Stimulated activated CD8-positive, alpha-beta memory T cell treated with anti-CD3 and anti-CD28 coated beads, Interleukin-15, amount 100 ng/mL, for 48 hours (primary cell): ENCODE data around the gene TTL.
A peak's percentile ranks its signal among the peaks of the same experiment; 100 is the strongest.
"Not testable (repeated sequence)": the region's sequence is repeated elsewhere in the genome, so short reads cannot be mapped to it uniquely, and the experiment has no call there.

Source experiments
- DNase-seq, 2 donors: peaks; one replicate each; pipeline ENCODE4 v3.0.0-alpha.2; 2020; ENCODE audit warnings: low read depth in 2 of 2

The TTL gene

DNA sequence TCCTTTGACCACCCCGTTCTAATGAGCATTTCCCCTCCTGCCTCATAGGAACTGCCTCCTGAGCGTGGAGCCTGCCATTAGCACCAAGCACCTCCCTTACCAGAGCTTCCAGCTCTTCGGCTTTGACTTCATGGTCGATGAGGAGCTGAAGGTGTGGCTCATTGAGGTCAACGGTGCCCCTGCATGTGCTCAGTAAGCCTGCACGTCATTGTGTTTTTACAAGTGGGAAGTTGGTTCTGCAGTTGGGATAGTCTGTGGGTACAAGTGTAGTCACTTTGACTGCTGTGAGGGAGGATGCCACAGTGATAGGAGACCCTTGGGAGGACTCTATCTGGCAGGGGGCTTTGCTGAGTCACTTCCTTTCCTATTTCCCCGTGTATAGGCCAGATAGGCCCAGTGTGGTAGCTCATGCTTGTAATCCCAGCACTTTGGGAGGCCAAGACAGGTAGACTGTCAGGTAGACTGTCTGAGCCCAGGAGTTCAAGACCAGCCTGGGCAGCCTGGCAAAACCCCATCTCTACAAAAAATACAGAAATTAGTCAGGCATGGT is 38.4 kb downstream of the TTL start:
- DNase-seq, result no peak

DNA sequence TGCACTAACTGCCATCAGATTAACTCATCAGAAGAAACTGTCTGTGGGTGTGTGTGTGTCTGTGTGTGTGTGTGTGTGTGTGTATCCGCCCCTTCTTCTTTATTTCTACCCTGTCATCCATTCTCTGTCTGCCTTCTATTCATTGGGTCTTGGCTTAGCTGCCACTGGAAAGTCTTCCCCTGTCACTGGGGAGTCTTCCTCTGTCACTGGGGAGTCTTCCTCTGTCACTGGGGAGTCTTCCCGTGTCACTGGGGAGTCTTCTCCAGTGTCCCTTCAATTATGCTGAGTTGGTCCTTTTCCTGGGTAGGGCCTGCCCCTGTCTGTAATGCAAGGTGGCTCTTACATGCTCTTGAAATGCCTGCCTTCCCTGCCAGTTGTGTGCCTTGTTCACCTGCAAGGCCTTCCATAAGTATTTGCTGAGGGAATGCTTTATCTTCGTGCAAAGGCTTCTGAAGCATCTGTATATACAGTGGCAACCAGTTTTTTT is 41.4 kb downstream of the TTL start:
- no peak for DNase-seq

DNA sequence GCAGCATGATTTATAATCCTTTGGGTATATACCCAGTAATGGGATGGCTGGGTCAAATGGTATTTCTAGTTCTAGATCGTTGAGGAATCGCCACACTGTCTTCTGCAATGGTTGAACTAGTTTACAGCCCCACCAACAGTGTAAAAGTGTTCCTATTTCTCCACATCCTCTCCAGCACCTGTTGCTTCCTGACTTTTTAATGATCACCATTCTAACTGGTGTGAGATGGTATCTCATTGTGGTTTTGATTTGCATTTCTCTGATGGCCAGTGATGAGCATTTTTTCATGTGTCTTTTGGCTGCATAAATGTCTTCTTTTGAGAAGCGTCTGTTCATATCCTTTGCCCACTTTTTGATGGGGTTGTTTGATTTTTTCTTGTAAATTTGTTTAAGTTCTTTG is 42.3 kb downstream of the TTL start:
- DNase-seq, result not testable (repeated sequence)

DNA sequence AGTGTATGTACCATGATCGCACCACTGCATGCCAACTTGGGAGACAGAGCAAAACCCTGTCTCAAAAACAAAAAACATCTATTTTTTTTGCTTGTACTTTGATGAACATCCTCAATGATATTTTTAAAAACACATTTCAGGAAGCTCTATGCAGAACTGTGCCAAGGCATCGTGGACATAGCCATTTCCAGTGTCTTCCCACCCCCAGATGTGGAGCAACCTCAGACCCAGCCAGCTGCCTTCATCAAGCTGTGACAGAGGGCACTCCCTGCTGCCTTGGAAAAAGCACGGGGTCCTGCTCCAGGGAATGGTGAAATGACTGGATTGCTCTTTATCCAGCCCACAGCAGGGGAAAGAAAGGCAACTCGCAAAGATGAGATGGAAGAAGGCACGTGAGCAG is 46.6 kb downstream of the TTL start:
- DNase-seq, result no peak

DNA sequence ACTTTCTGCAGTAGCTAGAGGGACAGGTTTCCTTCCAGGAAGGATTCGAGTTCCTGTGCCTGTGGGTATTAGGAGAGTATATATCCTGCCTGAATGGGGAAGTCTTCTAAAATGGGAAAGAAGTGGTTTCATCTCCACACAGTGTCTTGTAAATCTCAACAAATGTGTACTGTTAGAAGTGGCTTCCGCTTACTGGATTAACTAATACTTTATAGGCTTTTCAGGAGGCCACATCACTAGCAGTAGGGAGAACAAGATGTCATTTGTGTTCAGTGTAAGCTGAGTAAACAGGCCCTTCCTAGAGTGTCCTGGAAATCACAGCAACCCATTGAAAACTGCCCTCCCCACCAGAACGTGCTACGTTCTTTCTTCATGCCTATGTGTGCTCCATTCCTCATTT is 47.8 kb downstream of the TTL start:
- no peak for DNase-seq

DNA sequence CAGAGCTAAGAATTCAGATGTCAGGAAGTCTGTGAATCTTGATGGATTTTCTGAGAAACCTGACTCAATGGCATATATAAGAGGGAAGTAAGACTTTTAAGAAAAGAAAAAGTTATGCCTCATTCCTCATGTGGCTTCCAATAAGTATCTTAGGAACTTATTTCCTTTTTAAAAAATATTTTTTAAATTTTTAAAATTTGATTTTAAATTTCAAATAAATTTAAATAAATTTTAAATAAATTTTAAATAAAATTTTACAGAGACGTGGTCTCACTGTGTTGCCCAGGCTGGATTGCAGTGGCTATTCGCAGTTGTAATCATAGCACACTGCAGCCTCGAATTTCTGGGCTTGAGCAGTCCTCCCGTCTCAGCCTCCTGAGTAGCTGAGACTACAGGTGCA is 48.8 kb downstream of the TTL start:
- DNase-seq, result no peak

DNA sequence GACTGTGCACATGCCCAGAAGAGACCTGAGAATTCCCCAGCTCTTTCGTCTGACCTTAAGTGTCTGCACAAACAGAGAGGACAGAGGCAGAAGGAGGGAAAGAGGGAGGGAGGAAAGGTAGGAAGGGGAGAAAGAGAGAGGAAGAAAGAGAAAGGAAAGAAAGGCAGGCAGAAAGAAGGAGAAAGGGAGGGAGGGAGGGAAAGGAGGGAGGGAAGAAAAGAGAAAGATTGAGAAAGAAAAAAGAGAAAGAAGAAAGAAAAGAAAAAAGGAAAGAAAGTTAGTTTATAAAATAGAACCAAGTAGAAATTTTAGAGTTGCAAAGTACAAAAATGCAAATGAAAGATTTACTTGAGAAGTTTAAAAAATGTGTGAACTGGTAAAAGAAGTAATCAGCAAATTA is 52.9 kb downstream of the TTL start:
- no peak for DNase-seq

DNA sequence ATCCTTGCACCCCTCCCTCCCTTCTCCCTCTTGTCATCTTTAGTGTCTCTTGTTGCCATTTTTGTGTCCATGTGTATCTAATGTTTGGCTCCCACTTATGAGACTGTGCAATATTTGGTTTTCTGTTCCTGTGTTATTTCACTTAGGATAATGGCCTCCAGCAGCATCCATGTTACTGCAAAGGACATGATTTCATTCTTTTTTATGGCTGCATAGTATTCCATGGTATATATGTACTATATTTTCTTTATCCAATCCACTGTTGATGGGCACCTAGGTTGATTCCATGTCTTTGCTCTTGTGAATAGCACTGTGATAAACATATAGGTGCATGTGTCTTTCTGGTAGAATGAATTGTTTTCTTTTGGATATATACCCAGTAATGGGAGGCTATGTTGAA is 54.7 kb downstream of the TTL start:
- not testable (repeated sequence) for DNase-seq

DNA sequence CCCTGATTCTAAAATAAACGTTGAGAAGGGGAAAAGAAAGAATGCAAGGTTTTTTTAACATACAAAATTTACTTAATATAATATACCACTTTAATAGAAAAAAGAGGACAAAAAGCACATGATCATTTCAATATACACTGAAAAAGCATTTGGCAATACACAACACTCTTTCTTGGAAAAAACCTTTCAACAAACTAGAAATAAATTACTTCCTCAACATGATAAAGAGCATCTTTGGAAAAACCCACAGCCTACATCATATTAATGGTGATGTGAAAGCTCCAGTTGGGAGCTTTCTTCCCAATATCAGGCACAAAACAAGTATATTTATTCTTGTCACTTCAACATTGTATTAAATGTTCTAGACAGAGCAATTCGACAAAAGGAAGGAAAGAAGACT is 57.4 kb downstream of the TTL start:
- no peak for DNase-seq

DNA sequence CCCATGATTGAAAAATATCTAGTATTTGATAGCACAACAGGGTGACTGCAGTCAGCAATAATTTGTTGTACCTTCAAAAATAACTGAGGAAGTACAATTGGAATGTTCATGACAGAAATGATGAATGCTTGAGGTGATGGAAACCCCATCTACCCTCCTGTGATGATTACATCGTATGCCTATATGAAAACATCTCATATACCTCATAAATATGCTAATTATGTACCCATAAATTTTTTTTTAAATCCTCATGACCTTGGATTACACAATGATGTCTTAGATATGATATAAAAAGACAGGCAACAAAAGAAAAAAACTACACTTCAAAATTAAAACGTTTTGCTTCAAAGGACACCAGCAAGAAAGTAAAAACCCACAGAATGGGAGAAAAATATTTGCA is 59.0 kb downstream of the TTL start:
- DNase-seq, result no peak

DNA sequence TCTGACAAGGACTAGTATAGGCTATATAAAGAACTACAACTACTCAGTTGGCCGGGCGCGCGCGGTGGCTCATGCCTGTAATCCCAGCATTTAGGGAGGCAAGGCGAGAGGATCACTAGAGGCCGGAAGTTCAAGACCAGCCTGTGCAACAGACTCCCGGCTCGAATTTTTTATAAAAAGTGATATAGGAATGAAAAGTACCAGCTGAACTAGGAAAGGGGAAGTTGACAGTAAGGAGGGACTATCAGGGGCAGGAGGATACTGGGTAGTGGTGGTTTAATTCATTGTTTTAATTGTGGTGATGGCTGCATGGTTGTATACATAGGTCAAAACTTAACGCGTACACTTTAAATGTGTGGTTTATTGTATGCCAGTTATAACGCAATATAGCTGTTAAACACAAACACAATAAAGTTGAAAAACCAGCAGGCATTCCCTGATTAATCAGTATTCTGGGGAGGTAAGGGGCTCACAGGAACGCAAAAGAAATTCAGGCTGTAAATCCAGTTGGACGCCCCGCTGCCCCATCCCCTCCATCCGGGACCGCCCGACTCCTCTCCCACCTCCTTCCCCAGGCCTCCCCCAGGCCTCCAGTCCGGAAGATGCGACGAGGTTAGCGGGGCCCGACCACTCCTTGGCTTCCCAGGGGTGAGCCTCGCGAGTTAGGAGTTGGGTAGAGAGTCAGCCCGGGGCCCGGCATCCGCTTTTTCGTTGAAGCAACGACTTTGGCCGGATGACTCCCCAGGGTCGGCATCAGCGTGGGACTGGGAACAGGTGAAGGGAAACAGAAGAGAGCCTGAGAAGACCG is 59.6 kb downstream of the TTL start:
- peak; percentile 54 to 60 for DNase-seq

DNA sequence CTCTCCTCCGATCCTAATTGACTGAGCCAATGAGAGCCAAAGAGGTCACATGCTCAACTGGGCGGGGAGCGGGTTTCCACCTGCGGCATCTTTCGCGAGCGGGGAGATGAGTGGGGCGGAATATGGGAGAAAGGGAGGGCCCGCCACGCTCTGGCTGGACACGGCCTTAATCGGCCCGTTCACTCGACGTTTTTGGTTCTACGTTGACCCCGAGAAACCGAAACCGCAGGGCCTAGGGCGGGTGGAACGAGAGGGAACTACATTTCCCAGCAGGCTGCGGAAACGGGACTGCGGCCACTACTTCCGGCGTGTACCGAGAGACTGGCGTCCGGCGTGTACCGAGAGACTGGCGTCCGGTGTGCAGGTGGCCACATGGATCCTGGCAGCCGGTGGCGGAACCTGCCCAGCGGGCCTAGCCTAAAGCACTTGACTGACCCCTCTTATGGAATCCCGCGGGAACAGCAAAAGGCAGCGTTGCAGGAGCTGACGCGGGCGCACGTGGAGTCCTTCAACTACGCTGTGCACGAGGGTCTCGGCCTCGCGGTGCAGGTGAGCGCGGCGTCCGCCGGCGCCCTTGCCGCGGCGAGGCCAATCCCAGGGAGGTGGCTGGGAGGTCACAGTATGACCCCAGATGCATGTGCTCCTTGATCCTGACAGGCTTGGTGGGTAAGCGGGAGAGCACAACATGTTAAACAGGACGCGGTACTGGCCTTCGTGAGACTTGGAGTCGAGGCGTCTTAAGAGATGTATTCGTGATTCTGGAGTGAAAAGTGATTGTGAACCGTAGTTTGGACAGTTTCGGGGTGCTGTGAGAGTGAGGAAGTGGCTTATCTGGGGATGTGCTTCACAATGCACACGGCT is 60.4 kb downstream of the TTL start, which contains the start of gene POLR1B:
Gene POLR1B (plus strand): TSS at position 343 of the 861 bp plus-strand sequence. CDS start 30 bp downstream, at position 373.
- peak; percentile 69 for DNase-seq

DNA sequence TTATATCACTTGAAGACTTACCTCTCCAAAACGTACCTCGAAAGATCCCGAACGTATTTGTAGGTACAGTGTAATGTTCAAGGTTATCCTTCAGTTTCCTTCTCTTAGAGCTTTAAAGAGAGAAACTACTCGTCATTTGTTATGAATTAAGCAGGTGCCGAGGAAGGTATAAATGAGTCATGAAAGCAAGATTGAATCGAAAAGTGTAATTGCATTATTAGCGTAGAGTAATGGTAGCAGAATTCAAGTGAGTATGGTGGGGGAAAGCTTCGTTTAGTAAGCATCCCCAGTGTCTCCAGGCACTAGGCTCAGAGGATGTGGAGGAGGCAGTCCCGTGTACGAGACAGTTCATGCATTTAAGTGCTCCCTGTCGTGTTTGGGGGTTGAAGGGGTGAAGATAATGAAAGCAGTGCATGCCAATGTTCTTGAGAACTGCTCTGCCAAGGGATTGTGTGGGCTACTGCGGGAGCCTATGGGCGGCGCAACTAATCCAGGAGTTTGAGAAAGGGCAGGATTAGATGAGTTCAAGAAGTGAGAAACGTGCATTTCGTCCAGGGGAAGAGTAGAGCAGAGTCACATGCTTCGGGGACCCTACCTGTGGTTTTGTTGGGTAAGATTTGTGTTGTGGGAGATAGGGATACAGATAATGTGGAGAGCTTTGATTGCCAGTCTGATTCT is 61.2 kb downstream of the TTL start:
- DNase-seq, result no peak

DNA sequence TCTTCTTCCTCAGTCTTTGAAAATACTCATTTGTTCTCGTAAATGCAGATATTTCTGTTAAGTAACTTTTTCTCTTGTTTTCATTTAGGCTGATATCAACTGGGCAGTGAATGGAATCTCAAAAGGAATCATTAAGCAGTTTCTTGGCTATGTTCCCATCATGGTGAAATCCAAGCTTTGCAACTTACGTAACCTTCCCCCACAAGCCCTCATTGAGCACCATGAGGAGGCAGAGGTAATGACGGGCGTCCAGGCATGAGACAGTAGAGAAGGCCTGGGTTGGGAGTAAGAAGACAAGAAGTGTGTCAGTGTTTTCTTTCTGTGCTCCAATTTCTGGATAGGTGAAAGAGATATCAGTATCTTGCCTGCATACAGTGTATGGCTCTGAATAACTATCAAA is 65.4 kb downstream of the TTL start:
- no peak for DNase-seq

DNA sequence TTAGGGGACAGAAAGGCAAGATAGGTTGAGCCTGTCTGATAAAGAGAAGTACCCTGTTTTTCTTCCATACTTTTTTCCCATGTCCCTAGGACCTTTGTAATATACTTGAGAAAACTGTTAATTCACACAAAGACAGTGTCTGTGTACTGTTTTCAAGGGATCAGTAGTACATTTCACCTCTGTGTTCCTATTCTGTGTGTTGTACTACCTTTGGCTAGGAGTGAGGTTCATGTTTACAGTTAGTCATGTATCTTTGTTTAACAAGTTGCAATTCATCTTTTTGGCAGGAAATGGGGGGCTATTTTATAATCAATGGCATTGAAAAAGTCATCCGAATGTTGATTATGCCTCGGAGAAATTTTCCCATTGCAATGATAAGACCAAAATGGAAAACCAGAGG is 67.0 kb downstream of the TTL start:
- DNase-seq, result no peak

DNA sequence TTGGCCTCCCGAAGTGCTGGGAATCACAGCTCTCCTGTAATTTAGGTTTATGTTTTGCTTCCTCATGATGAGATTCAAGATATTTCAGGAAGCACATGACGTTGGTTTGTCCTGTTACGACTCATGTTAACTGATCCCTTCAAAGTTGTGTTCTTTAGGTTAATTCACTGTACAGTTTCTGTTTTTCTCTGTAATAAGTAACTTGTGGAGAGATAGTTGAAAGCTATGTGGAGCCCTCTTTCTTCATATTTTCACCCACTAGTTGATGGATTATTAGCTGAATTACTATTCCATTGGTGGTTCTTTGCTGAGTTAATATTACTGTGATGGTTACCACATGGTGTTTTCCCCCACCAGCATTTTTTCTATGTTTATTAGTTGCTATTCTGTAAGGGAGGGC is 84.1 kb downstream of the TTL start:
- DNase-seq, result no peak

DNA sequence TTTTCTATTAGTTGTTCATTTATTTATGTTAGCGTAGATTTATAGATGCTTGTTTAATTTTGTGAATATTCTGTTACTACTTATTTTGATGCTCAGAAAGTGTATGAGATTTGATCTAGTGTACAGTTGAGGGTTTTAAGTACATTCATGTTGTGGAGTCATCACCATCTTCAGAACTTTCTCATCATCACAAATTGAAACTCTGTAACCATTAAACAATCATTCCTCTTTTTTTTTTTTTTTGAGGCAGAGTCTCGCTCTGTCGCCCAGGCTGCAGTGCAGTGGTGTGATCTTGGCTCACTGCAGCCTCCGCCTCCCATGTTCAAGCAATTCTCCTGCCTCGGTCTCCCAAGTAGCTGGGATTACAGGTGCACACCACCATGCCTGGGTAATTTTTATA is 84.6 kb downstream of the TTL start:
- DNase-seq, result not testable (repeated sequence)

DNA sequence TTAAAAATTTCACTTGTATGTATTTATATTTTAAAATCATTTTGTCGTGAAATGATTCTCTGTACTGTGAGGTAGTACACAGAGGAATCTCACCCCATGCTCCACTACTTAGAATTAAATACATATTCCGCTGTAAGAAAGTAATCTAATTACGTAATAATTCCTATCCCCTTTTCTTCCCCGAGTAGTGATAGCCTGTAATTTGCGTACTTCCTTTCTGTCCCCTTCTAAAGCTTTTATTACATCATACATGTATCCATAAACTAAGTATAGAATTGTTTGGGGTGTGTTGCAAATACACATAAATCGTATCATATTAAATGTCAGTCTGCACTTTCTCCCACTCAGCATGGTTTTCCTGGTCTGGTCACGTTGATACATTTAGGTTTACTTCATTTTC is 90.0 kb downstream of the TTL start:
- no peak for DNase-seq

DNA sequence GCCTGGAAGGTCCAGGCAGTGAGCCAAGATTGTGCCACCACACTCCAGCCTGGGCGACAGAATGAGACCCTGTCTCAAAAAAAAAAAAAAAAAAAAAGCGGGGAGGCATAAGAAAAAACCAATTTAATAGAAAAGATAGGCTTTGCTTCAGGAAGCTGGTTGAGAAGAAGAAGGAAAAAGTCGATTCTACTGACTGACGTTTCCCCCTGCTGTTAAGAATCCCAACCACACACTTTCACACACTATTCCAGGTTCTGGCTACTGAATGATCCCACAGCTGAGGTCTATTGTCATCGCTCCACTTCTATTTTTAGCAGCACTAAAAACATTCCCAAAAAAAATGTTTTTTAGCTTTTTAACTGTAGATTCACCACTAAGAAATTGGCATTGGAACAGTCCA is 95.8 kb downstream of the TTL start:
- DNase-seq, result no peak

DNA sequence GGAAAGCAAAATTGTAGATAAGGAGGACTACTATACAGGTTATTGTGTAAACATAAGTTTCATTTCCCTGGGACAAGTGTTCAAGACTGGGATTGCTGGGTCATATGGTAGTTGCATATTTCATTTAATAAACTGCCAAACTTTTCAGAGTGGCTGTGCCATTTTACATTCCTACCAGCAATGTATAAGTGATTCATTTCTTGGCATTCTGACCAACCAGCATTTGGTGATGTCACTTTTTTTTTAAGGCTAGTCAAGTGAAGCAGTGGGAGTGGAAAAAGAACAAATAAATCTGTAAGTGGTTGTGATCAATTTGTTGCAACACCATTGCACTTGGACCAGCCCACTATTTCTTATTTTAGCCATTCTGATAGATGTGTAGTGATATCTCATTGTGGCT is 97.3 kb downstream of the TTL start:
- no peak for DNase-seq

DNA sequence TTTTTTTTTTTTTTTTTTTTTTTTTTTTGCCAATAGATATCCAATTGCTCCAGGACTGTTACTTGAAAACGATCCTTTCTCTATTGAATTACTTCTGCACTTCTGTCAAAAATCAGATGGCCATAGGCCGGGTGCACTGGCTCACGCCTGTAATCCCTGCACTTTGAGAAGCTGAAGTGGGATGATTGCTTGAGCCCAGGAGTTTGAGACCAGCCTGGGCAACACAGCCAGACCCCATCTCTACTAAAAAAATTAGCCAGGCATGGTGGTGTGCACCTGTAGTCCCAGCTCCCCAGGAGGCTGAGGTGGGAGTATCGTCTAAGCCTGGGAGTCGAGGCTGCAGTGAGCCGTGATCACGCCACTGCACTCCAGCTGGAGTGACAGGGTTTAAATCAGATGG is 98.1 kb downstream of the TTL start:
- DNase-seq, result no peak

DNA sequence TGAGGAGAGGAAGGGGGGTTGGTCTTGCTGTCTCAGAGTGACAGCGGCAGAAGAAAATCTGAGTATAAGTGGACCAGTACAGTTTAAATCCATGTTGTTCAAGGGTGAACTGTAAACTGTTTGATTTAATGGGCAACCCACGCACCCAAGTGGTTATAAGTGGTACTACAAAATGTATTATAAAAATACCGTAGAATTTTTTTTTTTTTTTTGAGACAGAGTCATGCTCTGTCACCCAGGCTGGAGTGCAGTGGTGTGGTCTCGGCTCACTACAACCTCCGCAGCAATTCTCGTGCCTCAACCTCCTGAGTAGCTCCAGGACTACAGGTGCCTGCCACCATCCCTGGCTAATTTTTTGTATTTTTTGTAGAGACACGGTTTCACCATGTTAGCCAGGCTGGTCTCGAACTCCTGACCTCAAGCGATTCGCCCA is 100.4 kb downstream of the TTL start:
- DNase-seq, result peak in 1 of 2 donors; percentile 8
